Skin epidermis (tissue), 12 donors: ENCODE data around the gene COLQ.
"Not testable (repeated sequence)": the region's sequence is repeated elsewhere in the genome, so short reads cannot be mapped to it uniquely, and the experiment has no call there.

Experiments used
- H3K27ac ChIP-seq, 21 experiments: fragments of 200-600 bp; sonication (generic) in 11 of 21; one replicate each; pipeline ENCODE4 v1.5.0; 2020; ENCODE audit warnings: mild to moderate bottlenecking in 3 of 21, inconsistent platforms in 2 of 21, moderate library complexity in 2 of 21
- H3K4me3 ChIP-seq, 7 experiments: fragments of 200-600 bp; sonication (generic) in 2 of 7; one replicate each; pipeline ENCODE4 v1.5.0; 2020; ENCODE audit warnings: inconsistent platforms in 2 of 7, mild to moderate bottlenecking in 2 of 7, moderate library complexity in 1 of 7

Gene COLQ

GRCh38 chr3:15495461-15496340 lies 25.8 kb downstream of the COLQ start:
- no peak overlapping the region for H3K4me3 ChIP-seq
- no peak overlapping the region for H3K27ac ChIP-seq

DNA sequence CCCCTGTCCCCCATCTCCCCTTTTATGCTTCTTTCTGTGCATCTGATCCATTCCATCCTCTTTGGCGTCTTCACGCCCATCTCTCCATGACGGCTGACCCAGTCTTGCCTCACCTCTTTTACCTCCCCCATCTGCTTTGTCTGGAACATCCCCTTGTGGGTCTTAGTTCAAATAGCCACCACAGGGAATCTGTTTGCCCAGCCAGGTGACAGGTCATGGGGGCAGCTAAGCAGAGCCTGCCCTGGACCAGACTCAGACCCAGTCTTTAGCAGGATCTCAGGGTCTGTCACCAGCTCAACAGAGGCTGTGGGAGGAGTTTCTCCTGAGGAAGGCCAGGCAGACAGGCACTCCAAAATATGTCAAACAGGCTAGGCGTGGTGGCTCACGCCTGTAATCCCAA lies 28.1 kb downstream of the COLQ start:
- Histone ChIP-seq H3K27ac (no peak overlapping the region), H3K4me3 (no peak overlapping the region)

GRCh38 chr3:15492847-15493360 lies 28.6 kb downstream of the COLQ start:
- no peak overlapping the region for H3K27ac ChIP-seq

DNA sequence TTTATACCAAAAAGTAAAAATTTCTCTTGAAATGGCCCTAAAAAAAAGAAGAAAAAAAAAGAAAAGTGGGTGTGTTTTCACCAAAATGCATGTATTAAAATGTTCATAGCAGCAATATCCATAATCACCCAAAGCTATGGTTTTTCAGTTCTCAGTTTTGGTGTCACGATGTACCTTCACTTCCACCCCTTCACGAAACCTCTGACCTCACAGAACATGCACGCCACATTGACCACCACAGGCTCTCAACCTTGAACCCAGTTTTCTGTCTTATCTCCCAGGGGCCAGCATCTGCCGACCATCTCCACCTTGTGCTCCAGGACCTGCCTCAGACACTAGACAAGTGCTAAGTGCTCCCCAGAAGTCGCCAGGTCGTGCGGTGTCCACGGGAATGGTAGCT lies 30.4 kb downstream of the COLQ start:
- no peak overlapping the region for H3K4me3 ChIP-seq
- H3K27ac ChIP-seq = no peak overlapping the region

More at GRCh38 chr3:15492847-15493360, 28.6 kb downstream of the COLQ start:
- H3K4me3 ChIP-seq = no peak overlapping the region

- Histone ChIP-seq H3K27ac (no peak overlapping the region), H3K4me3 (no peak overlapping the region)
Observed at GRCh38 chr3:15490158-15490557, 31.3 kb downstream of the COLQ start.

DNA sequence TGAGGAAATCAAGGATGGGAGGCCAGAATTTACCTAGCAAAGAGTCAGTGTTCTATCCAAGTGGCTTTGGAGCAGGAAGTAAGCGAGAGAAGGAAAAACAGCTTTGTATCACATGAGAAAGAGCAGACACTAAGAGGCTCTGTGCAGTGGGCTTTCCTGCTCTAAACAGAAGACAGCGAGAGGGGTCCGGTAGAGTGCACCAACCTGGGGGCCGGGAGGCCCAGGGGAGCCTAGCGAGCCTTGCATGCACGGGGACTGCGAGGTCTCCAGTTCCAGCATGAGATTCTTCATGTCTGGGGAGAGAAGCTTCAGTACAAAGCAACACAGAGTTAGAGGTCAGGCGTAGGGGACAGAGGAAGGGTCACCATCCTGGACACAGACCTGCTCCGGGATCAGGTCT lies 33.5 kb downstream of the COLQ start:
- Histone ChIP-seq H3K27ac (no peak overlapping the region), H3K4me3 (no peak overlapping the region)

GRCh38 chr3:15486979-15487378 lies 34.5 kb downstream of the COLQ start:
- Histone ChIP-seq H3K4me3 (no peak overlapping the region), H3K27ac (no peak overlapping the region)

DNA sequence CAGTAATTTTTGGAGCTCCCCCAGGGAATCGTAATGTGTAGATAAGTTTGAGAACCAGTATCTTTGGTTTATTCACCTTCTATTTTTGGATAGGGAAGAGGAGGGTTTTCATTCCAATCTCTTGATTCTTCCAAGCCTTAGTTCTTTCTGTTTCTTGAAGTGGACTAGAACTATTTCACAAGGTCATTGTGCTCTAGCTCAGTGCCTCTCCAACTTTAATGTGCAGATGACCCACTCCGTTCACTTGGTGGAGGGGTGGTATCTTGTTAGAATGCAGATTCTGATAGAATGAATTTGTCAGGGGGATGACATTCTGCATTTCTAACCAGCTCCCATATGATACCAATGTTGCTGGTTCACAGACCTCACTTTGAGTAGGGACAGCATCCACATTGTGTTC lies 35.5 kb downstream of the COLQ start:
- no peak overlapping the region for H3K4me3 ChIP-seq
- no peak overlapping the region for H3K27ac ChIP-seq

- H3K27ac ChIP-seq, H3K4me3 ChIP-seq: not testable (repeated sequence)
Observed at GRCh38 chr3:15484551-15484950, 37.0 kb downstream of the COLQ start.

DNA sequence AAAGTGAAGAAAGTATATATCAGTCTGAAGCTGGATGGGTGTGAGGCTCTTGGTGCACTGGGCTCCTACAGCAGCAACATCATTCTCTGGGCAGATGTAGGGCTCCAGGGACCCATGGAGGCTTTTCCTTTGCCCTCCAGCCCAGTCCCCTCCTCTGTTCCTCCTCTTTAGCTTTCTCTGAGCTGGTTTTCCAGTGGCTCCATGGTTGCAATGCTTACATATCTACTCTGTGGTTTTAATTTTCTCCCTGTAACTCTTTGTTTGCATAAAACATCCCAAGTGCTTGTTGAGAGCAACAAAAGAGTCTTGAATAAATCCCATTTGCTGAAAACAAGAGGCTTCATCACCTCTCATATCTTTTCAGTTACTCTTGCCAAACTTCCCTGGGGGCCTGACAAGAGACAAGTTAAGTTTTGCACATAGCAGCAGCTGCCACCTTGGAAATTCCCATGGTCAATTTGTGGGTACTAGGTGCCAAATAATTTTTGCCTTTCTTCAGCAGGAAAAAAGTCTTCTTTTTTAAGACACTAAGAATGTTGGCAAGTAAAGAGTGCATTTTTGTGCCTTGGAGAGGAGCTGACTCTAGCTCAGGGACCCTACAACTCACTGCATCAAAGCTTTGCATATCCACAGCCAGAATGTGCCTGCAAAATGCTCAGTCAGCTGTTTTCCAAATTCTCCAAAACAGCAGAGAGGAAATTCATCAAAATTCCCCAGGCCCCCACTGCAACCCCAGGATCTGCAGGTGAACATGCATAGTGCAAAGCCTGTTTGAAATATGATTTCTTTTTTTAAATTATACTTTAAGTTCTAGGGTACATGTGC lies 41.9 kb downstream of the COLQ start:
- H3K4me3 ChIP-seq = no peak overlapping the region
- no peak overlapping the region for H3K27ac ChIP-seq

- Histone ChIP-seq H3K27ac (no peak overlapping the region), H3K4me3 (no peak overlapping the region)
Observed at GRCh38 chr3:15478640-15478979, 42.9 kb downstream of the COLQ start.

DNA sequence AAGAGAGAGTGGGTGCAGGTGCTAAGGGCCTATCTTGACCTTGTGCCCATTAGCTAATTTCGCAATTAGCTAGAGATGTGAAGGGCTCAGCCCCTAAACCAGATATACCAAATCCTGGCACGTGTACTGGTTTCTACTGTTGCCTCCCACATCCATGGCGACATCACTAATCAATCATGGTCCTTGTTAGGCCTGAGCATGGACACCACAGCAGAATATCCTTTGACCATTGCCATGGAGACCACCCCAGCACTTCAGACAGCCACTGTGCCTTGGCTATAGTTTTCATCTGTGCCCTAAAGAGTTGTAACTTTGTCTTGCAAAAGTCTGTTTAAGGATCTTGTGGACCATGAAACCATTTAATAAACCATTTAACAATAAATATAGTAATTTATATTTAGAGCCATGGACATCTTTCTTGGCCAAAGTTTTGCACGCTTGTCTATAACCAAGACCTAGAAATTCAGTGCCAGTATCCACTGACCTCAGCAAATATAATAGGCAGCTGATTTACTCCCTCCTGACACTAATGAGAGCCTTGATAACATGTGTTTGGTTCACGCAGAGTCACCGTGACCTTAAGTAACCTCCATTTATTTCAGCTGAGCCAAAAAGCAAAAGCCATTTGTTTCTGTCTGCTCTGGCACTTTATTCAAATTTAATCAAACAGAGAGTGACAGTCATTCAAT lies 43.4 kb downstream of the COLQ start:
- no peak overlapping the region for H3K27ac ChIP-seq

DNA sequence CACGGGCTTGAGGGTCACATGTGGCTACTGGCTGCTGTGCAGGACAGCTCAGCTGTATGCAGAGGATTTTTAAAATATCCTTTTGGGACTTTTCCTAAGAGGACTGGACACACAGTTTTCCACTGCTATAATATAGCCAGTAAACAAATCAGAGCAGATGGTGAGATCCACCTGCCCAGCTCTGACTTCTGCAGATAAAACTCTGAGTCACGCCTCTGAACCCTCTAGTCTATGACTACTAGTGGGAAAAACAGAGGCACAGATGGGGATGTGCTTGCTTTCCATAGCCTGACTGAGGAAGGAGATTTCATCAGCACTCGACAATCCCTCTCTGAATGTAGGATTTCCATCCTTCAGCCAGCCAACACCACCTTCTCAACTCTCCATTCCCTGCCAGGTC lies 45.1 kb downstream of the COLQ start:
- no peak overlapping the region for H3K27ac ChIP-seq
- H3K4me3 ChIP-seq = no peak overlapping the region

More for the DNA sequence above, 43.4 kb downstream of the COLQ start:
- no peak overlapping the region for H3K4me3 ChIP-seq

DNA sequence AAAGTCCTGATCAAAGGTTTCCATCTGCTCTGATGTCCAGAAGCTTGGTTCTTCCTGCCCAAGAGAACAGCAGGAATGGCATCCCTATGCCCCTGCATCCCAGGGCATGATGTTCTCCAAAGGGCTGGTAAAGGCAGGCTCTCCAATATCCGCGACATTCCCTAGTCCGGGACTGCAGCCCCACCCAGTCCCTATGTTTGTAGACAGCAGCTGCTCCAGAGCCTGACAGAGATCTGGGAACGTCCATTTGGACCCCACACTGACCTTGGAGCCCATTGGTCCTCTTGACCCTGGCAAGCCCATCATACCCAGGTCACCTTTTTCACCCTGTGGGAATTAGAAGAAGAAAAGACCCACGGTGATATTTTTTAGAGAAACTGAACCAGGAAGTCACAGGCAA lies 46.3 kb downstream of the COLQ start:
- Histone ChIP-seq H3K27ac (no peak overlapping the region), H3K4me3 (no peak overlapping the region)

DNA sequence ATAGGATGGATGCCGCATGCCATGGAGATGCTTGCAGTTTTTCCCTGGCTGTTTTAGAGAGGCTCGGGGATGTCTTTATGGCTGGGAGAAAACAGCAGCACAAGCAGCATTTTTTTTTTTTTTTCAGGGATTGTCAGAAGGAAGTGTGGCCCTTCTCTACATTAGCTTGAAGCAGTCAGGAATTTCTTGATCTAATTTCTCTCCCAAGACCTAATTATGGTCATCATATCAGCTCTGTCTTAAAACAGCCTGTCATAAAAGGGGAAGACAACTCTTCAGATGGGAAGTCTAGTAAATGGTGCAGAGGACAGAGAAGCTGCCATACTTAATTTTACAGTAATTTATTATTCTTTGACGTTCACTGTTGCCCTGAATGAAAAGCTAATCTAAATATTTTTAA lies 49.6 kb downstream of the COLQ start:
- no peak overlapping the region for H3K4me3 ChIP-seq
- no peak overlapping the region for H3K27ac ChIP-seq

- Histone ChIP-seq H3K27ac (no peak overlapping the region), H3K4me3 (no peak overlapping the region)
Observed at GRCh38 chr3:15470849-15471248, 50.7 kb downstream of the COLQ start.

DNA sequence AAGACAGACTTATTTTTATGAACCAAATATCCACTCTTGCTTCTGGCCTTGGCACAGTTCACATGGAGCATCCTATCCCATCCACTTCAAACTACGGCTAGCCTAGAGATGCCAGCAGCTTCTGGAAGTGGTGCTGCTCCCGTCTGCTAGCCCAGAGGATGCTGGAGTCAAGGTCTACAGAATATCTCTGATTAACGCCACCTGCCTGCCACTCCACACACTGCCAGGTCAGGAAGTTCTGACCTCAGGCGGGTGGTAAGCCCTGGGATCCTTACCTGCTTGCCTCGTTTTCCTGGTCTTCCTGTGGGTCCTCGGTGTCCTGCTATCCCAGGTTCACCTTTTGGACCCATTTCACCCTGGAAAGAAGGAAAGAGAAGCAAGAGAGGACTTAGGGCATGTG lies 51.2 kb downstream of the COLQ start:
- Histone ChIP-seq H3K4me3 (no peak overlapping the region), H3K27ac (no peak overlapping the region)

DNA sequence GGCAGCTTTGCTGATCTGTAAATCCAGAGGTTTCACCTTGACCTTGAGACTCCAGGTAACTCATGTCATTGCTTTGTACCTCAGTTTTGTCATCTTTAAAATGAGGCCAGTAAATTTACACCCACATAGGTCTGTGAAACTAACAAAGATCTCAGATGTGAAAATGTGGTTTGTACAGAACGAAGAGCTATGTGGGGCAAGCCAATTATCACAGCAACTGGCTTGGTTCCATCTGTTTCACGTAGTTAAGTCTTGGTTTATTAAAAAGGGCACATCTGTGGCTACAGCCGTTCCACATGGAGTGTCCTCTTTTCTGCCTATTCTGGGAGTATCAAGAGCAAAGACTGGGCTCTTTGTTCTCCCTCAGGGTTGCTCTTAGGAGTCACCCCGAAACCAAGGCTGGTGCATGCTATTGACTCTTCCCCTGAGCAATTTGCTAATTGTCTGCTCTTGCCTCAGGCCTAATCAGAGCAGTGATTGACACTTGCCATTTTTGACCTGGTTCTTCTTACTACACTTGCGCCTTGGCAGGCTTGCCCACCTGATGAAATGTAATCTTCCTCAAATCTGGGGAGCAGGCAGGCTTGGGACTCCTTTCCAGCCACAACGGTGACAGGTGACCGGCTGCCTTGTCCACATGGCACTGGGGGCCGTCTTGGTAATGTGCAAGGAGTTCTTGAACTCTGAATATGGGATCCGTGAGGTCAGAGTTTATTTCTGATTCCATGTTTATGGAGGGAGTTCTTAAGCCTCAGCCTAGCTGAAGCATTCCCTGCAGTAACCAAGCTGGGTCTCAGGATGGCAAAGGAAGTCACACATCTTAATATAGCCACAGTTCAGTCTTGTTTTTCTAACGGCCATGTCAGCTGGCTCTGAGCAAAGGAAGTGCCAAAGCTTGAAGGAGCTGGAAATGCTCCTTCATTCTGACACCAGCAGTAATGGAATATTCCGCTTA lies 54.0 kb downstream of the COLQ start:
- Histone ChIP-seq H3K4me3 (no peak overlapping the region), H3K27ac (no peak overlapping the region)

- Histone ChIP-seq H3K27ac (no peak overlapping the region), H3K4me3 (no peak overlapping the region)
Observed at GRCh38 chr3:15465876-15466585, 55.5 kb downstream of the COLQ start.
